Mucosa of gallbladder (tissue), 1 donor: ENCODE data around the gene CNTN4. TPM values are rescaled to one million over a fixed set of nuclear protein-coding genes. Genes with fewer than 3 reads are reported as not detected.

Experiments used
- DNase-seq: peaks from one replicate; pipeline ENCODE4 v3.0.0-alpha.2; 2020; ENCODE audit warnings: low spot score
- total RNA-seq: library from RNA; stranded (reverse); gene quantifications from one replicate; pipeline ENCODE4 v1.2.1, GENCODE V29; 2021
- donor health status: DM: no; HTN: no; CAD: no.

The CNTN4 gene
- total RNA-seq, 1 donor from 2014 or later = 5.2 TPM

GRCh38 chr3:2856138-2857133 is 757.8 kb downstream of the CNTN4 start:
- no peak for DNase-seq

- no peak for DNase-seq
These were observed 762.0 kb downstream of the CNTN4 start for GRCh38 chr3:2860626-2861025.

- DNase-seq = no peak
These were observed 762.5 kb downstream of the CNTN4 start for GRCh38 chr3:2861120-2861519.

GRCh38 chr3:2861920-2862319 is 763.3 kb downstream of the CNTN4 start:
- DNase-seq = no peak

- DNase-seq = no peak
These were observed 763.7 kb downstream of the CNTN4 start for GRCh38 chr3:2862366-2862765.

GRCh38 chr3:2863127-2863526 is 764.5 kb downstream of the CNTN4 start:
- DNase-seq = no peak

- DNase-seq = no peak
These were observed 771.2 kb downstream of the CNTN4 start for GRCh38 chr3:2869905-2870304.

GRCh38 chr3:2870724-2871333 is 772.2 kb downstream of the CNTN4 start:
- peak; percentile 16 for DNase-seq

GRCh38 chr3:2872884-2873283 is 774.2 kb downstream of the CNTN4 start:
- no peak for DNase-seq

GRCh38 chr3:2873986-2874385 is 775.3 kb downstream of the CNTN4 start:
- no peak for DNase-seq

GRCh38 chr3:2875699-2876098 is 777.0 kb downstream of the CNTN4 start:
- DNase-seq = no peak

GRCh38 chr3:2876362-2876761 is 777.7 kb downstream of the CNTN4 start:
- DNase-seq = no peak

GRCh38 chr3:2879023-2879422 is 780.4 kb downstream of the CNTN4 start:
- DNase-seq = no peak

- DNase-seq = no peak
These were observed 780.9 kb downstream of the CNTN4 start for GRCh38 chr3:2879587-2879986.

- no peak for DNase-seq
These were observed 781.6 kb downstream of the CNTN4 start for GRCh38 chr3:2880218-2880756.

- DNase-seq = no peak
These were observed 784.6 kb downstream of the CNTN4 start for GRCh38 chr3:2883283-2883682.

- DNase-seq = no peak
These were observed 789.9 kb downstream of the CNTN4 start for GRCh38 chr3:2888592-2888991.

GRCh38 chr3:2889736-2890135 is 791.1 kb downstream of the CNTN4 start:
- no peak for DNase-seq

GRCh38 chr3:2896308-2896939 is 797.8 kb downstream of the CNTN4 start:
- peak; percentile 15 for DNase-seq

GRCh38 chr3:2897821-2898220 is 799.2 kb downstream of the CNTN4 start:
- DNase-seq = no peak

- DNase-seq = no peak
These were observed 800.1 kb downstream of the CNTN4 start for GRCh38 chr3:2898591-2899353.

GRCh38 chr3:2904054-2904453 is 805.4 kb downstream of the CNTN4 start:
- no peak for DNase-seq
